WI38 (cell line): ENCODE data around the gene DHCR7.

Source experiments
- H3K4me3 ChIP-seq: 2 replicates; pipeline ENCODE4 v1.5.1; 2011; ENCODE audit warnings: low read depth, mild to moderate bottlenecking, control low read depth, low read length
- TF ChIP-seq, protein P1 (sequence below): IDR thresholded peaks from 2 replicates; pipeline ENCODE4 v1.5.1; 2012; ENCODE audit warnings: low read depth, mild to moderate bottlenecking, control low read depth, low read length

DHCR7 gene

DNA sequence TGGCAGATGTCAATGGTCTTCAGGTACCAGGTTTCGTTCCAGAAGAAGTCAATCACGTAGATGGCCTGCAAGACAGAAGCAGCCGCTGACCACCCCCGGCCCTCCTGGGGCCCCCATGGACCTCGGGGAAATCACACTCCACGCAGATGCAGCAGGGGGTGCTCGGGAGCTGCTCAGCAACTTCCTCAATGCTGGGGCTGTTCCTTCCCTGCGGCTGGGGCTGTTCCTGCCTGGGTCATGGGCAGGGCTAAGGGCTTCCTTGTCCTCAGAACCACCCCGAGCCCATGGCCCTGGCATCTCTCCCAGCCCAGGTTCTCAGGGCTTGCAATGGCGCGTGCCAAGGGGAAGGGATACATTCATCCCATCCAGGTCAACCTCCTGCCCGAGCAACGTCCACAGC lies 10.3 kb downstream of the DHCR7 start:
- no peak overlapping the region for H3K4me3 ChIP-seq
- TF ChIP-seq, protein P1, sequence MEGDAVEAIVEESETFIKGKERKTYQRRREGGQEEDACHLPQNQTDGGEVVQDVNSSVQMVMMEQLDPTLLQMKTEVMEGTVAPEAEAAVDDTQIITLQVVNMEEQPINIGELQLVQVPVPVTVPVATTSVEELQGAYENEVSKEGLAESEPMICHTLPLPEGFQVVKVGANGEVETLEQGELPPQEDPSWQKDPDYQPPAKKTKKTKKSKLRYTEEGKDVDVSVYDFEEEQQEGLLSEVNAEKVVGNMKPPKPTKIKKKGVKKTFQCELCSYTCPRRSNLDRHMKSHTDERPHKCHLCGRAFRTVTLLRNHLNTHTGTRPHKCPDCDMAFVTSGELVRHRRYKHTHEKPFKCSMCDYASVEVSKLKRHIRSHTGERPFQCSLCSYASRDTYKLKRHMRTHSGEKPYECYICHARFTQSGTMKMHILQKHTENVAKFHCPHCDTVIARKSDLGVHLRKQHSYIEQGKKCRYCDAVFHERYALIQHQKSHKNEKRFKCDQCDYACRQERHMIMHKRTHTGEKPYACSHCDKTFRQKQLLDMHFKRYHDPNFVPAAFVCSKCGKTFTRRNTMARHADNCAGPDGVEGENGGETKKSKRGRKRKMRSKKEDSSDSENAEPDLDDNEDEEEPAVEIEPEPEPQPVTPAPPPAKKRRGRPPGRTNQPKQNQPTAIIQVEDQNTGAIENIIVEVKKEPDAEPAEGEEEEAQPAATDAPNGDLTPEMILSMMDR: no peak

DNA sequence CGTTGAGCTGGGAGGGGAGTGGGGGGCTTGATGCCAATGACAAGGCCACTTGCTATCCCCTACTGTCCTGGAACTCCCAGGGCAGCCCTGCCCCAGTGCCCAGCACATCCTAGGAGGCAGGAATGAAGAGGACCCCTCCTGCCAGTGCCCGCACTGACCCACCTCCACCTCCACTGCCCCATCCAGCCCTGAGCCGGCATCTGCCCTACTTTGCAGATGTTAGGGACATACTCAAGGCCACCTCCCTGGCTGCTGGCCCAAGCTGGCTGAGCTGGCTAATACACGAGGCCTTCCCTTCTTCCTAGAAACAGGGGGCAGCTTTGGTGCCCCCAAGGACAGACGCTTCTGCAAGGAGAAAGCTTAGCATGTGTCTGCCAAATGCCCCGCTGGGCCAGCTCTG lies 10.8 kb downstream of the DHCR7 start:
- H3K4me3 ChIP-seq: no peak overlapping the region
- TF ChIP-seq, protein P1: no peak

GRCh38 chr11:71436861-71437260 lies 11.3 kb downstream of the DHCR7 start:
- no peak overlapping the region for H3K4me3 ChIP-seq
- TF ChIP-seq, protein P1: no peak

DNA sequence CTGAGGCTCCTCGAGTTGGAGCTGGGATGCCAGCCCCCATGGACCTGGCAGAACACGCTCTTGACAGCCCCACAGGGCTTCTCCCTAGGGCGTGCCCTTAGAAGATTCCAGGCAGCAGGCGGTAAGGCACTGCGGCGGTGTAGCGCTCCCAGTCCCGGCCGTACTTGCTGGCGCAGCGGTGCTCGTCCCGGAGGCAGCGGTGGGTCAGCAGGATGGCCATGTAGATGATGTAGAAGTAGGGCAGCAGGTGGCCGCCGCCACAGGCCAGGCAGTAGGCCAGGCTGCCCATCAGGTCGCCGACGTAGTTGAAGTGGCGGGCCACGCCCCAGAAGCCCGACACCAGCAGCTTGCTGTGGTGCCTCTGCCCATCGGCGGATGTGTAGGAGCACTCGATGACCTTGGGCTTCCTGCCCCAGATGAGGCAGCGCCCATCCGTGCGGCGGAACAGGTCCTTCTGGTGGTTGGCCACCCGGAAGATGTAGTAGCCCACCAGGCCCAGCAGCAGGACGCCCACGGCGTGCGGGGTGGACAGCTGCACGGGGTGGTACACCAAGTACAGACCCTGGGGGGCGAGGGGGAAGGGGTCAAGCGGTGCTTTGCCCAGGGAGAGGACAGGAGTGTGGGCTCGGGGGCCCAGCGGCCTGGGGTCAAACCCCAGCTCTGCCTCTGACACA lies 12.8 kb downstream of the DHCR7 start:
- TF ChIP-seq, protein P1: no peak
- no peak overlapping the region for H3K4me3 ChIP-seq

GRCh38 chr11:71434576-71435130 lies 13.5 kb downstream of the DHCR7 start:
- H3K4me3 ChIP-seq: no peak overlapping the region
- TF ChIP-seq, protein P1: no peak

DNA sequence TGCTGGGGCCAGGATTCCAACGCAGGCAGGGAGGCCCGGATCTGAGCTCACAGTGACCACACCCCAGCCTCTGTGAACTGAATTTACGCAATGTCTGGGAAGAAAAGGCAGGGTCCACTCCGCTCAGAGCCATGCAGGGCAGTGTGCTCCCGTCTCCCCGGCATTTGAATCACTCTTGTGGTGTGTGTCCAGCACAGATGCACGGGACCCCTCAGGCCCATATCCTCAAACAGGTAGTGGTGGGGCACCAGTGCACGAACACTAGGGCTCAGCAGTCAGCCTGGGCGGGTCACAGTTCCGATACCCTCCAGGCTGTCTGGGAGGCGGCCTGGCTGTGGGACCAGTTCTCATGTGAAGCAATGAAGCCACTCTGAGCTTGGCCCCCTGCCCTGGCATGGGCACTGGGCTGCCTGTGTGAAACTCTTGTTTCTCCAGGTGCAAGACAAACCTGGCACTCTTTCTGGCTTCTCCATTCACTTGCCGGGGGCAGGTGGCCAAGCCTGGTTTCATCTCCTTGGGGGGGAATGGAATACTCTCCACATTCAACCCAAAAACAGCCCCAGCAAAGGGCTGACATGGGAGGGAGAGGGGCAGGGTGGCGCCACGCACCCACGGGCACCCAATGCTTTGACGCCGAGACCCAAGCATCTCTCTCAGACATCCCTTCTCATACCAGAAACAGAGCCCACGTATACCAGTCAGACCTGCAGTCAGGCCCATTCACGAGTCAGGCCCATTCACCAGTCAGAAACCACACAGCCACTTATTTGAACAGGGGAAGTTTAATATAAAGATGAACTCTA lies 14.3 kb downstream of the DHCR7 start:
- H3K4me3 ChIP-seq: no peak overlapping the region
- TF ChIP-seq, protein P1: no peak
